ENCODE measurements around the gene XIAP.
"Not testable (repeated sequence)": the region's sequence is repeated elsewhere in the genome, so short reads cannot be mapped to it uniquely, and the experiment has no call there.

The XIAP gene

DNA sequence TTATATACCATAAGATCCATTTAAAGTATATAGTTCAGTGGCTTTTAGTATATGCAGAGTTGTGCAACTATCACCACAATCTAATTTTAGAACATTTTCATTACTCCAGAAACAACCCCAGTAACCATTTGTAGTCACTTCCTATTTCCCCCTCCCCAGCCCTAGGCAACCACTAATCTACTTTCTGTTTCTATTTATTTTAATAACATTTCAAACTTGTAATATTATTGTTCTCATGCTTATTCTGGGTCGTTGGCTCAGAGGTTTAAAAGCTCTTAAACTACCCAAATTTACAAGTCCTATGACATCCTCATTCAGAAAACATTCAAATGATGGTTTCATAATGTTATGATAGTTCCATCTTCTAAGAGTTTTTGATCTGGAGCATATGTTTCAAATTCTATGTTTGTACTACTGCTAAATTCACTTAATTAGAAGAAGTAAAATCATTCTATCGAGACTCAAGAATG is 18.4 kb downstream of the XIAP start:
- DNase-seq = no peak

DNA sequence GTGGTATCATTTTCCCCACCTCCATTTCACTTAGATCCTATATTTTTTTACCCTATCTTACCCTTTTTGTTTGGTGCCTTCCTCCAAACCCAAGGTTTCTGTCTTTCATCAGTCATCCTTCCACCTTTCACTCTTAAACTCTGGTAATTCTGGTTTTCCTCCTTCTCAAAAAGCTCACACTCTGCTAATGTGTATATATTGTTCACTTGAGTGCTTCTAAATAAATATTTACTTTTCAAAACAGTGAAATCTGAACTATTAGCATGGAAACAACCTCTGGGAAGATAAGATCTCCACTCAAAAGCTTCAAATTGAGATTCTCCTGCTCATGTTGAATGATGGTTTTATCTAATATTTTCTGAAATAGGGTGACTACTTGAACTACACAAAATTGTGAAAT is 21.5 kb downstream of the XIAP start:
- DNase-seq = no peak

DNA sequence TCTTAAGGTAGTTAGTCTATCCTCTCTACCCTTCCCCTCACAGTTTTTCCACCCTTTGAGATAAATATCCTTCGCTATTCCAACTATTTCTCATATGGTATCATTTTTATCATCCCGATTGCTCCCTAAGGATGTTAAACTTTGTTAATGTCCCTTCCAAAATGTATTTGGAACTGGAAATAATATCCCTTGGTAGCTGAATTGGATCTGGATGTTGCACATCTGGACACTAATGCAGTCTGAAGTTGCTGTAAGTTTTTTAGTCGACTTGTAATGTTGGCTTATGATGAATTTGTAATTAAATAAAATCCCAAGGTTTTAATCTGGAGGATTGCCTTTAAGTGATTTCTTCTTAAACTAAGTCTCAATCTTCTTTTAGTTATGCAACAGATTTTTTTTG is 22.5 kb downstream of the XIAP start:
- no peak for DNase-seq

DNA sequence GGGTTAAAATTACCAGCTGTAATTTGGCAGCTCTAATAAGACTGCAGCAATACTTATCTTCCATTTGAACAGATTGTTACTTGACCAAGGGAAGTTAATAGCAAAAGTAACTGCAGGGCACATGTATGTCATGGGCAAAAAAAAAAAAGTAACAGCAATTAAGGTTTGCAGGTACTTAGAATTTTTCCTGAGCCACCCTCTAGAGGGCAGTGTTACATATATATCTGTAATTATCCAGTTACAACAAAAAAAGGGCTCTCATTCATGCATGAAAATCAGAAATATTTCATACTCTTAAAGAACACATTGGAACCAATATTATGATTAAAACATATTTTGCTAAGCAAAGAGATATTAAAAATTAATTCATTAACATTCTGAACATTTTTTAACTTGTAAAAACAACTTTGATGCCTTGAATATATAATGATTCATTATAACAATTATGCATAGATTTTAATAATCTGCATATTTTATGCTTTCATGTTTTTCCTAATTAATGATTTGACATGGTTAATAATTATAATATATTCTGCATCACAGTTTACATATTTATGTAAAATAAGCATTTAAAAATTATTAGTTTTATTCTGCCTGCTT is 25.1 kb downstream of the XIAP start:
- no peak for DNase-seq

DNA sequence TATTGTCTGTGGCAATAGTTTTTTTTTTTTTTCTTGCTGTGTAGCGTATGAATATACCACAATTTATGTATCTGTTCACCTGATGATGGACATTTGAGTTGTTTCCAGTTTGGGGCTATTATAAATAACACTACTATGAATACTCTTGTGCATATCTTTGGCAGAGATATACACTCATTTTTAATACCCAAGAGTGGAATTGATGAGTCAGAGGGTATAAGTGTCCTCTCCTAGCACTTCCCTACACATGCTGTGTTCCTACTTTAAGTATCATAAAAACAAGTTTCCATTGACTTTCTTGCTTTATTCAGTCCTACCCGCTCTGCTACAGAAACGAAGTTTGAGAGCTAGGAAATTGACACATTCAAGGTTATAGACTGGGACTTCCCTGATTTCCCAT is 39.8 kb downstream of the XIAP start:
- DNase-seq = no peak

DNA sequence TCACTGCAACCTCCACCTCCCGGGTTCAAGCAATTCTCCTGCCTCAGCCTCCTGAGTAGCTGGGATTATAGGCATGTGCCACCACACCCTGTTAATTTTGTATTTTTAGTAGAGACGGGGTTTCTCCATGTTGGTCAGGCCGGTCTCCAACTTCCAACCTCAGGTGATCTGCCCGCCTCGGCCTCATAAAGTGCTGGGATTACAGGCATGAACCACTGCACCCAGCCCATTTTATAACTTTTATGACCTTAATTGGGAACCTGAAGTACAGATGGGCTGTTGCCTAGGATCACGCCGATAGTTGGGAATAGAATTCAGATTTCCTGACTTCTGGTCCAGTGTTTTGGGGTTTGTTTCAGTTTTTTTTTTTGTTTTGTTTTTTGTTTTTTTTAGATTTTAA is 43.4 kb downstream of the XIAP start:
- DNase-seq = not testable (repeated sequence)

DNA sequence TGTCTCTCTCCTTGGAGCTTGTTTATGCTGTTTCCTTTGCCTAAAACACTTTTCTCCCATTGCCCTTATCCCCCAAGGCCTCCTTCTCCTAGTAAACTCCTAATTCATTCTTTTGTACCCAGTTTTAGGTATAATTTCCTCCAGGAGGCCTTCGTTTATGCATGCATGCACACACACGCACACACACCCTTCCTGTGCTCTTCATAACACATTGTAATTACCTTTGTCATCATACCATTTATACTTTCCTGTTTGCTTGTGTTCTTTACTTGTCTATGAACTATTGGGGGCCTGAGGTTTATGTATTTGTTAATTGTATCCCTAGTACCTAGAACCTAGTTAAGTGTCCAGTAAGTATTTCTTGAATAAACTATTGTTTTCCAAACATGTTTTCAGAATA is 45.5 kb downstream of the XIAP start:
- DNase-seq = no peak

DNA sequence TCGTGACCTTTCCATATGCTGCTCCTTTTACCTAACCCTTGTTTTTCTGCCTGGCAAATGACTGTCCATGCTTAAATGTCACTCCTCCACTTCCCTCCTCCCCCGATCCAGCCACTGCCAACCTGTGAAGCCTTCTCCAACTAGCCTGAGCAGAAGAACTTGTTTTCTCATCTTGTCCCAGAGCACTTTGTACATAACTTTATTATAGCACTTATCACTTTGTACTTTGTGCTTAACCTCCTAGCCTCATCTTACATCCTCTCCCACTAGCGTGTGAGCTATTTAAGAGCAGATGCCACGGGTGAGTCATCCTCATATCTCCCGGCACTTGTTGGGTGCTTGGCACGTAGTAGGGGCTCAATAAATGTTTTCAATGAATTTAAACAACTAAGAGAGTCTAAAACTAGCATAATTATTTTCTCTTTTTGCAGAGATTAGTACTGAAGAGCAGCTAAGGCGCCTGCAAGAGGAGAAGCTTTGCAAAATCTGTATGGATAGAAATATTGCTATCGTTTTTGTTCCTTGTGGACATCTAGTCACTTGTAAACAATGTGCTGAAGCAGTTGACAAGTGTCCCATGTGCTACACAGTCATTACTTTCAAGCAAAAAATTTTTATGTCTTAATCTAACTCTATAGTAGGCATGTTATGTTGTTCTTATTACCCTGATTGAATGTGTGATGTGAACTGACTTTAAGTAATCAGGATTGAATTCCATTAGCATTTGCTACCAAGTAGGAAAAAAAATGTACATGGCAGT is 46.9 kb downstream of the XIAP start:
- no peak for DNase-seq

DNA sequence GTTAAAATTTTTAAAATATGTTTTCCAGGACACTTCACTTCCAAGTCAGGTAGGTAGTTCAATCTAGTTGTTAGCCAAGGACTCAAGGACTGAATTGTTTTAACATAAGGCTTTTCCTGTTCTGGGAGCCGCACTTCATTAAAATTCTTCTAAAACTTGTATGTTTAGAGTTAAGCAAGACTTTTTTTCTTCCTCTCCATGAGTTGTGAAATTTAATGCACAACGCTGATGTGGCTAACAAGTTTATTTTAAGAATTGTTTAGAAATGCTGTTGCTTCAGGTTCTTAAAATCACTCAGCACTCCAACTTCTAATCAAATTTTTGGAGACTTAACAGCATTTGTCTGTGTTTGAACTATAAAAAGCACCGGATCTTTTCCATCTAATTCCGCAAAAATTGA is 49.7 kb downstream of the XIAP start:
- DNase-seq = no peak

DNA sequence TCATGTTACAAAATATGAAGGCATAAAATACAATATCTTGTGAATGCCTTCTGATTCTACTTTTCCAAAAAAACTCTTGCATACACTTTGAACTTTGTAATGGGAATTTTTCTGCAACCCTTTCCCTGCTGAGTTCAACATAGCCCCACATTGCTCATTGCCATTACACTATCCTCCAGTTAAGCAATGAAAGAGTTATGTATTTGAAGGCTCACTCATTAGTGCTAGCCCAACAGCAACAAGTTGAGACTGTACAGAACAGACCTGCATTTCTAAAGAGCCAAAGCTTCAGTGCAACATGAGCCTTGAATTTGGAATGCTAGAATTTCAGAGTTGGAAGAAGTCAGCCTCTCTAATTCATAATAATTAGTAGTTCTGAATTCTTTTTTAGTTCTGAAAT is 57.2 kb downstream of the XIAP start:
- DNase-seq = no peak

DNA sequence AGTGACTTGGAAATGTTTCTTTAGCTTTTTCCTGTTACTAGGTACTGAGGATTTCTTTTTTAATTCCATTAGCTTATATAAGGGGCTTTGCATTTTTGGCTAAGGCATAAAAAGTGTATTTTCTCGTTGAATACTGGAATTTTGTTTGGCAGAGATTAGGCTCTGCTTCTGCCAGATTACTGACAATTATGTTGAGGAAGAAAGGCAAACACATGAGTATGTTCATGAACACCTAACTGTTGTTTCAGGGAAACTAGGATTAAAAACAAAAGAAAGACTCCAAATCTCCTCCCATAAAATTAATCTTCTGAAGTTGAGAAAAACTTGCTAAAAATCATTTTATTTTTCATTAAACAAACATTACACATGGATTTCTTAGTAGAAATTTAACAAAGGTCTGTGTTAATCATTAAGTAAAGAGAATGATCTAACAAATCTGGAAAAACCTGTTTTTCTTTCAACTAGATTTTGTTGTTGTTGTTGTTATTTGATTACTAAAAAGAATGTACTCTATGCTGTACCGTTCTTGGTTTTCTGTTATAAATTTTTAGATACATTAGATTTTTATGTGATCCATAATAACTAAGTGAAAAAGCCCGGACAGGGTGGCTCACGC is 58.4 kb downstream of the XIAP start:
- no peak for DNase-seq

DNA sequence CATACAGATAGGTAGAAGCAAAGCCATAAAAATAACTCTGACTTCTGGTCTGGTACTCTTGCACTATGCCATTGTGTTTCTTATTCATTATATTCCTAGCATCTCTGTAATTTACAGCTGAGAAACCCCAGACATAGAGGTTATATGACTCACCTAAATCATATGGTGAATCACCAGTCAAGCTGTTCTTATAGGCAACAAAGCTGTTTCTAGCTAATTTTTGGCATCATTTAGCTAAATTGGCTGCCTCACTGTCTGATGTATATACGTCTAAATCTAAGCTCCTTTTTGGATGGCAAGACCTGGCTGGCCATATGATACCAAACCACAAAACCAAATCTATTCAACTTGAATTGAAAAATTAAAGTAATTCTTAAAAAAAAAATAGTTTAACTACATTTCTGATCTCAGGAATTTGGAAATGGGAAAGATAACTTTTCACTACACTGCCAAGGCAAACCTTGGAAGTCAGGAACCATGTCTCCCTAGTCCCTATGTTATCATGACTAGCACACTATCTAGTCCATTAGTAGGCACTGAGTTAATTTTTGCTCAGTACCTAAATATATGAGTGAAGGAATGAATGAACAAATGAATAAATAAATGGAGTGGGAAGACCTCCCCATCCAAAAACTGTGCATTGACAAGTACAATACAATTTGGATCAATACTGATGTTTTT is 60.4 kb downstream of the XIAP start:
- DNase-seq = no peak

DNA sequence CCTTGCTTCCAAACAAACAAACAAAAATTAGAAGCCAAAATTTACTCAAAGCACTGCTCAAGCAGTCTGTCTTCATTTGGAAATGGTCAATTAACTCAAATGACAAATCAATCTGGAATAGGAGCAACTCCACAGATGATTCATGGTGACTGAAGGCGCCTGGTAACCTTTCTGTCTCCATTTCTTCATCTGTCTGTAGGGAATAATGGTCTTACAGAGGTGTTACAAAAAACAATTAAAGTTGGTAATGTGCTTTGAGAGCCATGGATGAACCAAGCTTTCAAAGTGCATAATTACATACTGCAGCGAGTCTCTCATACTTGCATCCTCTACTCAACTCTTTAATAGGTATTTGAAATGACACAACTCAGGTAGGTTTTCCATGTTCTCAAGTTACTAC is 63.4 kb downstream of the XIAP start:
- DNase-seq = no peak

DNA sequence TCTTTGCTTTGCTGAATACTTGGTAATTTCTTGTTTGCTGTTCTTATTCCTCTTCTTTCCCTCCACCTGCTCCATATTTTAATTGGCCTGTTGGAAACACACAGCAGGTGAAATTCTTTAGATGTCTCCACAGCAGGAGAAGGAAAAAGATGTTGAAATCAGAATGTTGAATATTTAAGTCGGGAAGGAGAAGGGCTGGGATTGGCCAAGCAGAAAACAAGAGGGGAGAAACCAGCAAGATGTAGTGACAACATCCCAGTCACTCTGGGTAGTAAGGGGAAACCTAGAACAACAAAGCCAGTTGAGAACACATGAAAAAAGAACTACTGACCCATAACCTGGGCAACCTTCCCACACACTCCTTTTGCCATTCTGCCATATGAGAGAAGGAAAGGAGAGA is 64.3 kb downstream of the XIAP start:
- no peak for DNase-seq

DNA sequence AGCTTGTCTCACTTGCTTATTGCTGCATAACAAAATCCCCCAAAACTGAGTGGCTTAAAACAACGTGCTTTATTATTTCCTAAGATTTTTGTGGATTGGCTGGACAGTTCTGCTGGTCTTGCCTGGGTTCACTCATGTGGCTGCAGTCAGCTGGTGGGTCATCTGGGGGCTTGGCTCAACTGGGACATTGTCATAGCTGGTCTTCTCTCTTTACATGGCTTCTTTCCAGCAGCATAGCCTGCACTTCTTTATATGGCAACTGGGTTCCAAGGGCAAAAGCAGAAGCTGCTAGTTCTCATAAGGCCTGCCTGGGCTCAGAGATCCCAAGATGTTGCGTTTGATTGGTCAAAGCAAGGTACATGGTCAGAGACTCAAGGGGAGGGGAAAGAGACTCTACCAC is 68.0 kb downstream of the XIAP start:
- DNase-seq = no peak

DNA sequence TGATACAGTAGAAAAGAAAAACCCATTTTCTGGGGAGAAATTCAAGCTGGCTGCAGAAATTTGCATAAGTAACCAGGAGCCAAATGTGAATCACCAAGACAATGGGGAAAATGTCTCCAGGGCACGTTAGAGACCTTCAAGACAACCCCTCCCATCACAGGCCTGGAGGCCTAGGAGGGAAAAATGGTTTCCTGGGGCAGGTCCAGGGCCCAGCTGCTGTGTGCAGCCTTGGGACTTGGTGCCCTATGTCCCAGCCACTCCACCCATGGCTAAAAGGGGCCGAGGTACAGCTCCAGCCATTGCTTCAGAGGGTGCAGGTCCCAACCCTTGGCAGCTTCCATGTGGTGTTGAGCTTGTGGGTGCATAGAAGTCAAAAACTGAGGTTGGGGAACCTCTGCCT is 72.2 kb downstream of the XIAP start:
- DNase-seq = not testable (repeated sequence)

DNA sequence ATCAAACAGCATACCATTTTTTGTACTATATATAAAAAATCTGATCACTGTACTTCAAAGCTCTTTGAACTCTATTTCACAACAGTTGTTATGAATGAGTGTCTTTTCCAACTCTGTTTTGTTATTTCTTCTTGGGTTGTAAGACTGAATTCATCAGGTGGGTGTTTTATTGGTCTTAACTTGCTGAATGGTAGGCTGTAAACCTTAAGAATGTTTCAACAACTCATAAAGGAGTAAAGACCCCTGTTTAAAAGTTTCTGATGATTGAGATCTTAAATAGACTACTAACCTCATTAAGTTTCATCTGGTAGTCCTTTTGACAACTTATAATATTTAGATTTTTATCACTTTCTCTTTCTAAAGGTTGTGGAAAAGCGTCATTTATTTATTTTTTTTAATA is 83.2 kb downstream of the XIAP start:
- no peak for DNase-seq

DNA sequence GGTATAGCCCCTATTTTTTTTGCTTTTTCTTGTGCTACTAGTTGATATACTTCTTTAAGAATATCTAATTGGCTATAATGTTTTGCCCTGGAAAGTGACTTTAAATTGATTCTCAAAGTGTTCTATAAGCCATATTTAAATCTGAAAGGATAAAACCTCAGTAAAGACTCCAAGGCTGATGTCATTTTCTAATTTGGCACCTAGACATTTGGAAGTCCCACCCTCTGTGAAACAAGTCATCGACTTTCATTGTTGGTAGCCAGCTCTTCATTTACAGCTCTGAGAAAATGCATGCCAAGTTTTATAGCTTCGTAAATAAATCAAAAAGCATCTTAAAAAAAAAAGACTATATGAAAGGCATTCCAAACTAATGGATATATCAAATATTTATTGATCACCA is 83.6 kb downstream of the XIAP start:
- DNase-seq = no peak

DNA sequence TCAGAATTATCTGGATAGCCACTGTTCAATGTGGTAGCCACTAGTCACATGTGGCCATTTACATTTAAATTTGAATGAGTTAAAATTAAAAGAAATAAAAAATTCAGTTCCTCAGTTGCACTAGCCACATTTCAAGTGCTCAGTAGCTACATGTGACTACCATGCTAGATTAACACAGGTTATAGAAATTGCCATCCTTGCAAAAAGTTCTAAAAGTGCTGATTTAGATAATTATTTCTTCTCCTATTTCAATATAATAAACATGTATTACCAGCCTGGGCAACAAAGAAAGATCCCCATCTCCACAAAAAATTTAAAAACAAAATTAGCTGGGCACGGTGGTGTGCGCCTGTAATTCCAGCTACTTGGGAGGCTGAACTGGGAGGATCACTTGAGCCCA is 90.0 kb downstream of the XIAP start:
- DNase-seq = no peak

DNA sequence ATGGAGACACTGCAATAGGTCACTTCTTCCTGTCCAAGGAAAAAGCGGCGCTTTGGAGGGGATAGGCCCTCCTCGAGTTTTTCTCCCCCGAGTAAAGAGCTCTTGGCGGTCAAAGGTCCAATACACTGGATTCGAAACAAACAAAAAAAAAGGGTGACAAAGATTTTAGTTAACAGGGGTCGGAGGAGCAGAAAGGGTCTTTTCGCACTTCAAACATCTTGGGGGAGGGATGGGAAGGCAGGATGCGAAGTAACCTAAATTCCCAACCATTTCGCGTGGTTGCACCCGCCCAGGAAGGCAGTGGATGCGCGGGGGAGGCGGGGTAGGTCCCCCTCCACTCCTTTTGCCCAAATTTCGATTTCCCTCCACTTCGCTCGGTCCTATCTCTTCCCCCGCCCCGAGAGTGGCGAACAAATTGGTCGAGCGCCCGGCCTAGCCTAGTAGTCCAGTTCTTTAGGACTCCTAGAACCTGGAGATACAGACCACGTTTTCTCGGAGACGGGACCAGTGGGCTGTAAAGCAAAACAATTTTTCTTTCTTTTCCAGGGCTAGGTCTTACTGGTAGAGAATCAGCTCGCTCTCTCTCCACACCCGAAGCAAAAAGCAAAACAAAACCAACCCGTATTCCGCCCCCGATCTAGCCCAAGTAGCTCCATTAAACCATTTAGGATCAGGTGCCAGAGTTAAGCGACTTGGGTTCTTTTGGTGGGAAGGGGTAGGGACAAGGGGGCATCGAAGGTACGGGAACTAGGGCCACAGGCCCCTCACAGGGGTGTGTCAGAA is 99.6 kb downstream of the XIAP start:
- no peak for DNase-seq

DNA sequence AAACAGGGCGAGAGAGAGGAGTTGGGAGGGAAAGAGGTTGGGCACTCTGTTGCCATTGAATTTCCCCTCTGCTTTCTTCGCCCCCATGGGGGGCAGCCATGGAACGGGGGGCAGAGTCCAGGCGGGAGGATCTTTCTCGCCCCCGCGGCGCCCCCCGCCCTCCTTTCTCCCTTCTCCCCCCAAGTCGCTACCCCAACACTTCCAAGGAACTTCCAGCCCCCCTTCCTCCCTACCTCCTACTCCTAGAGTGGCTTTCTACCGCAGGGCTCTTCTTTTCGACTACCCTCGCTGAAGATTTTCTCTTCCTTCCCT is 101.1 kb downstream of the XIAP start:
- DNase-seq = no peak

DNA sequence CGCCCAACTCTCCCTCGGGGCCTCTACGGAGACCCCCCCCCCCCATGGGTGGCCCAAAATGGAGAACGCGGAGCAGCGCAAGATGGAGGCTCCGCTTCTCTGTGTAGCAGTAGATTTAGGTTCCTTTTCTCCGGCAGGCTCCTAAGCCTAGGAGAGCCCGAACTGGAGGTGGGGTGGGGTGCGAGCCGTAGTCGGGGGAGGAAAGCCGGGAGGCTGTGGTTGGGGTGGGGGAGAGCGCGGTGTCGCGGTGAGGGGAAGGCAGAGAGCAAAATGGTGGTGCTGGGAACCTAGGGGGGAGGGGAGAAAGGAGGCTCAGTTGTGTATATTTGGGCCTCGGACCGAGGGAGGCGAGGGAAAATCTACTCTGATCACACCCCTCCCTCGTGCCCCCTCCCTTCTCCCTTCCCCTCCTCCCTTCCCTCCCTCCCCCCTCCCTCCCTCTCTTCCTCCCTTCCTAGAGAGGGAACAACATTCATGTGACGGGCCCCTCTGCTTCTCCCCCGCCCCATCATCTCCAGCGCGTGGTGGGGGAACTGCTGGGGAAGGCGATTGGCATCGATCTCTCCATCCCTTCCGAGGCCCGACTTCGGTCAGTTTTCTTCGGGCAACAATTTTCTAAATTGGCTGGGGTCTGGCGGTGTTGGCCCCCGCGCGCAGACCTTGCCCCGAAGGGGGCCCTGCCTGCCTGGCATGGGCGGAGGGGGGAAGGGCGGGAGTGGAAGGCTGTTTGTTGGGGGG is 101.6 kb downstream of the XIAP start, which contains the start of gene STAG2:
Gene STAG2, plus strand, starts transcription at position 439 of the 738 bp plus-strand sequence. CDS start 60,922 bp downstream, outside the sequence.
- peak; percentile 54 for DNase-seq

Data from activated T-cell treated with anti-CD3 and anti-CD28 coated beads, Interleukin-2, amount 50 U/mL, for 1 hour (primary cell).